Measurements from ENCODE around the gene RGMA. TPM values are rescaled to one million over a fixed set of nuclear protein-coding genes. Genes with fewer than 3 reads are reported as not detected.

The RGMA gene
- total and polyA plus RNA-seq, 2 experiments from 2014 or later = 34.2 to 36.5 TPM

- TF ChIP-seq NANOG (IDR thresholded peaks at IDR 0.05; ENCODE audit: borderline replicate concordance) = no peak
- no peak for TF ChIP-seq CTCF (conservative IDR thresholded peaks at IDR 0.05; ENCODE audit: low read depth in 2 of 2)
- no peak for TF ChIP-seq ZNF331 (CRISPR knock-in tag; IDR thresholded peaks at IDR 0.05; ENCODE audit: low read depth)
- TF ChIP-seq POLR2AphosphoS5 (IDR thresholded peaks at IDR 0.05; ENCODE audit: low read depth) = no peak
Measured at GRCh38 chr15:93060336-93061248, 28.4 kb downstream of the RGMA start (continued).

GRCh38 chr15:93059442-93059841, 29.6 kb downstream of the RGMA start:
- Histone ChIP-seq H3F3A (replicated peaks; ENCODE audit: low read depth) (peaks cover 9% of the 10 kb centered on the region), H3K4me3 (no peak overlapping the region), H3K36me3 (ENCODE audit: insufficient read depth) (peaks cover 7% of the 10 kb centered on the region; the same call in 1 of the 2 replicates), H3K27ac (ENCODE audit: low read depth) (peak overlapping the region; percentile 95; the same call in 1 of the 2 replicates), H3K79me2 (replicated peaks; ENCODE audit: insufficient read depth) (peaks cover 78% of the 10 kb centered on the region), H3K4me2 (peak overlapping the region; percentile 35; the same call in 1 of the 2 replicates), H3K27me3 (ENCODE audit: insufficient read depth) (no peaks in the 10 kb centered on the region), H2AFZ (no peak overlapping the region), H3K4me1 (ENCODE audit: insufficient read depth) (peaks cover 46% of the 10 kb centered on the region), H4K20me1 (replicated peaks; ENCODE audit: insufficient read depth) (no peaks in the 10 kb centered on the region; the same call in none of the 2 replicates), H3K9me2 (ENCODE audit: insufficient read depth) (no peaks in the 10 kb centered on the region)
- Mint-ChIP-seq H3K9me3 (no peaks in the 10 kb centered on the region), H3K4me3 (peak overlapping the region; percentile 8; the same call in 1 of the 3 replicates), H3K27me3 (ENCODE audit: insufficient read depth, low read depth, poor library complexity) (peaks cover 28% of the 10 kb centered on the region), H3K4me1 (peaks cover 77% of the 10 kb centered on the region), H3K27ac (peak overlapping the region; percentile 74), H3K36me3 (ENCODE audit: low read depth) (peaks cover 48% of the 10 kb centered on the region)
- ATAC-seq (no peak), DNase-seq (ENCODE audit: low spot score) (no peak)
- TF ChIP-seq ETS1 (IDR thresholded peaks at IDR 0.05) (no peak), JUNB (IDR thresholded peaks at IDR 0.05; ENCODE audit: unreplicated experiment) (no peak), EZH2 (IDR thresholded peaks at IDR 0.05; ENCODE audit: low read depth, unreplicated experiment) (no peak), EZH2phosphoT487 (IDR thresholded peaks at IDR 0.05; ENCODE audit: unreplicated experiment) (no peak), STAT1 (IDR thresholded peaks at IDR 0.05; ENCODE audit: unreplicated experiment) (no peak), ZNF331 (CRISPR knock-in tag; IDR thresholded peaks at IDR 0.05; ENCODE audit: low read depth) (no peak), CTCF (conservative IDR thresholded peaks at IDR 0.05; ENCODE audit: low read depth in 2 of 2) (no peak), NANOG (IDR thresholded peaks at IDR 0.05; ENCODE audit: borderline replicate concordance) (no peak), REST (IDR thresholded peaks at IDR 0.05; ENCODE audit: unreplicated experiment) (no peak), CREB1 (CRISPR knock-in tag; IDR thresholded peaks at IDR 0.05; ENCODE audit: low read depth) (no peak), ZNF114 (CRISPR knock-in tag; IDR thresholded peaks at IDR 0.05) (no peak)

All from GM23338 (cell line).